Measurements from ENCODE around the gene CCDC192. TPM values are rescaled to one million over a fixed set of nuclear protein-coding genes. Genes with fewer than 3 reads are reported as not detected.

CCDC192 gene
- polyA plus RNA-seq, 1 donor from 2014 or later, result not detected

DNA sequence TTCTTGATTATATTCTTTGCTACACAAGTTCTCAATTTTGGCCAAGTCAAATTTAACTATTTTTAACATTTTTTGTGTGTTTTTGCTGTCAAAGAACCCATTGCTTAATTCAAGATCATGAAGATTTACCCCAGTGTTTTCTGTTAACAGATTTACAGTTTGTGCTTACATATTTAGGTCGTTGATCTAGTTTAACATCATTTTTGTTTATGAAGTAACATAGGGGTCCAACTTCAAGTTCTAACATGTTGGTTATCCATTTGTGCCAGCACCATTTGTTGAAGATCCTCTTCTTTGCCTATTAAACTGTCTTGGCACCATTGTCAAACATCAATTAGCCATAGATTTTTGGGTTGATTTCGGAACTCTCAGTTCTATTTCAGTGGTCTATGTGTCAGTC lies 71.0 kb downstream of the CCDC192 start:
- Histone ChIP-seq H3K4me2 (ENCODE audit: low read length) (no peak overlapping the region), H3K9ac (ENCODE audit: low read length) (no peak overlapping the region), H3K9me2 (ENCODE audit: insufficient read depth, low read length) (no peaks in the 10 kb centered on the region), H3K4me3 (ENCODE audit: low read length) (no peak overlapping the region), H2AFZ (ENCODE audit: low read depth, low read length) (no peak overlapping the region), H3K27me3 (ENCODE audit: insufficient read depth, low read depth, low read length) (no peaks in the 10 kb centered on the region), H3F3A (ENCODE audit: insufficient read depth, low read length, poor library complexity, severe bottlenecking) (no peaks in the 10 kb centered on the region), H3K79me2 (replicated peaks; ENCODE audit: insufficient read depth, low read length) (no peaks in the 10 kb centered on the region), H3K9me3 (ENCODE audit: low read length) (no peaks in the 10 kb centered on the region), H3K27ac (ENCODE audit: low read length) (no peak overlapping the region), H3K36me3 (ENCODE audit: insufficient read depth, low read length) (no peaks in the 10 kb centered on the region), H4K20me1 (ENCODE audit: insufficient read depth) (no peaks in the 10 kb centered on the region)
- no peak for TF ChIP-seq EZH2 (IDR thresholded peaks at IDR 0.05; ENCODE audit: borderline replicate concordance, insufficient read depth, low read length, poor library complexity, severe bottlenecking)
- TF ChIP-seq, protein P1, sequence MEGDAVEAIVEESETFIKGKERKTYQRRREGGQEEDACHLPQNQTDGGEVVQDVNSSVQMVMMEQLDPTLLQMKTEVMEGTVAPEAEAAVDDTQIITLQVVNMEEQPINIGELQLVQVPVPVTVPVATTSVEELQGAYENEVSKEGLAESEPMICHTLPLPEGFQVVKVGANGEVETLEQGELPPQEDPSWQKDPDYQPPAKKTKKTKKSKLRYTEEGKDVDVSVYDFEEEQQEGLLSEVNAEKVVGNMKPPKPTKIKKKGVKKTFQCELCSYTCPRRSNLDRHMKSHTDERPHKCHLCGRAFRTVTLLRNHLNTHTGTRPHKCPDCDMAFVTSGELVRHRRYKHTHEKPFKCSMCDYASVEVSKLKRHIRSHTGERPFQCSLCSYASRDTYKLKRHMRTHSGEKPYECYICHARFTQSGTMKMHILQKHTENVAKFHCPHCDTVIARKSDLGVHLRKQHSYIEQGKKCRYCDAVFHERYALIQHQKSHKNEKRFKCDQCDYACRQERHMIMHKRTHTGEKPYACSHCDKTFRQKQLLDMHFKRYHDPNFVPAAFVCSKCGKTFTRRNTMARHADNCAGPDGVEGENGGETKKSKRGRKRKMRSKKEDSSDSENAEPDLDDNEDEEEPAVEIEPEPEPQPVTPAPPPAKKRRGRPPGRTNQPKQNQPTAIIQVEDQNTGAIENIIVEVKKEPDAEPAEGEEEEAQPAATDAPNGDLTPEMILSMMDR (IDR thresholded peaks at IDR 0.05; ENCODE audit: poor library complexity, severe bottlenecking), result no peak
- no peak for TF ChIP-seq EP300 (conservative IDR thresholded peaks at IDR 0.05; ENCODE audit: poor library complexity, severe bottlenecking)
- TF ChIP-seq SMC3 (conservative IDR thresholded peaks at IDR 0.05; ENCODE audit: poor library complexity), result no peak
- TF ChIP-seq MXI1 (conservative IDR thresholded peaks at IDR 0.05; ENCODE audit: poor library complexity, severe bottlenecking), result no peak
- TF ChIP-seq REST (IDR thresholded peaks at IDR 0.05; ENCODE audit: borderline replicate concordance), result no peak
- no peak for TF ChIP-seq TAF1 (IDR thresholded peaks at IDR 0.05; ENCODE audit: low read depth)
- TF ChIP-seq RAD21 (conservative IDR thresholded peaks at IDR 0.05), result no peak
- no peak for TF ChIP-seq POLR2AphosphoS5 (IDR thresholded peaks at IDR 0.05)

- Histone ChIP-seq H2AFZ (ENCODE audit: low read depth, low read length) (no peak overlapping the region), H4K20me1 (ENCODE audit: insufficient read depth) (no peaks in the 10 kb centered on the region), H3K4me2 (ENCODE audit: low read length) (no peak overlapping the region), H3K9me3 (ENCODE audit: low read length) (no peaks in the 10 kb centered on the region), H3K27ac (ENCODE audit: low read length) (no peak overlapping the region), H3K27me3 (ENCODE audit: insufficient read depth, low read depth, low read length) (no peaks in the 10 kb centered on the region), H3F3A (ENCODE audit: insufficient read depth, low read length, poor library complexity, severe bottlenecking) (no peaks in the 10 kb centered on the region), H3K9ac (ENCODE audit: low read length) (no peak overlapping the region), H3K79me2 (replicated peaks; ENCODE audit: insufficient read depth, low read length) (no peaks in the 10 kb centered on the region), H3K9me2 (ENCODE audit: insufficient read depth, low read length) (no peaks in the 10 kb centered on the region), H3K4me3 (ENCODE audit: low read length) (no peak overlapping the region), H3K36me3 (ENCODE audit: insufficient read depth, low read length) (no peaks in the 10 kb centered on the region)
- TF ChIP-seq EZH2 (IDR thresholded peaks at IDR 0.05; ENCODE audit: borderline replicate concordance, insufficient read depth, low read length, poor library complexity, severe bottlenecking) (no peak), TAF1 (IDR thresholded peaks at IDR 0.05; ENCODE audit: low read depth) (no peak), POLR2AphosphoS5 (IDR thresholded peaks at IDR 0.05) (no peak), SMC3 (conservative IDR thresholded peaks at IDR 0.05; ENCODE audit: poor library complexity) (no peak), REST (IDR thresholded peaks at IDR 0.05; ENCODE audit: borderline replicate concordance) (no peak), MXI1 (conservative IDR thresholded peaks at IDR 0.05; ENCODE audit: poor library complexity, severe bottlenecking) (no peak), RAD21 (conservative IDR thresholded peaks at IDR 0.05) (no peak), EP300 (conservative IDR thresholded peaks at IDR 0.05; ENCODE audit: poor library complexity, severe bottlenecking) (no peak)
- TF ChIP-seq, protein P1 (IDR thresholded peaks at IDR 0.05; ENCODE audit: poor library complexity, severe bottlenecking), result no peak
Observed at GRCh38 chr5:127776477-127776876, 73.3 kb downstream of the CCDC192 start.

Measured in neural cell (in vitro differentiated cells).